Fibroblast of villous mesenchyme (primary cell): ENCODE measurements around the gene PRICKLE2. TPM values are rescaled to one million over a fixed set of nuclear protein-coding genes. Genes with fewer than 3 reads are reported as not detected.

Experiments
- DNase-seq: peaks from one replicate; pipeline ENCODE4 v3.0.0-alpha.2; 2010; ENCODE audit warnings: low read depth
- H3K4me3 ChIP-seq: 2 replicates; pipeline ENCODE4 v1.5.1; 2011; ENCODE audit warnings: low read depth, mild to moderate bottlenecking, low read length
- total RNA-seq: library from RNA; depleted of rRNA; stranded (reverse); fragments of >200 nt; gene quantifications from 2 replicates; pipeline ENCODE4 v1.2.3, GENCODE V29; 2012
- TF ChIP-seq, protein P1 (sequence below): IDR thresholded peaks from 2 replicates; pipeline ENCODE4 v1.5.1; 2012; ENCODE audit warnings: low read depth, mild to moderate bottlenecking, low read length; ENCODE audit not compliant: insufficient read depth

PRICKLE2 gene
- total RNA-seq, 1 donor, result 36.3 TPM

GRCh38 chr3:64220161-64220914, 4.9 kb downstream of the PRICKLE2 start:
- TF ChIP-seq, protein P1, sequence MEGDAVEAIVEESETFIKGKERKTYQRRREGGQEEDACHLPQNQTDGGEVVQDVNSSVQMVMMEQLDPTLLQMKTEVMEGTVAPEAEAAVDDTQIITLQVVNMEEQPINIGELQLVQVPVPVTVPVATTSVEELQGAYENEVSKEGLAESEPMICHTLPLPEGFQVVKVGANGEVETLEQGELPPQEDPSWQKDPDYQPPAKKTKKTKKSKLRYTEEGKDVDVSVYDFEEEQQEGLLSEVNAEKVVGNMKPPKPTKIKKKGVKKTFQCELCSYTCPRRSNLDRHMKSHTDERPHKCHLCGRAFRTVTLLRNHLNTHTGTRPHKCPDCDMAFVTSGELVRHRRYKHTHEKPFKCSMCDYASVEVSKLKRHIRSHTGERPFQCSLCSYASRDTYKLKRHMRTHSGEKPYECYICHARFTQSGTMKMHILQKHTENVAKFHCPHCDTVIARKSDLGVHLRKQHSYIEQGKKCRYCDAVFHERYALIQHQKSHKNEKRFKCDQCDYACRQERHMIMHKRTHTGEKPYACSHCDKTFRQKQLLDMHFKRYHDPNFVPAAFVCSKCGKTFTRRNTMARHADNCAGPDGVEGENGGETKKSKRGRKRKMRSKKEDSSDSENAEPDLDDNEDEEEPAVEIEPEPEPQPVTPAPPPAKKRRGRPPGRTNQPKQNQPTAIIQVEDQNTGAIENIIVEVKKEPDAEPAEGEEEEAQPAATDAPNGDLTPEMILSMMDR, result no peak
- DNase-seq, result peak; percentile 71
- peak overlapping the region; percentile 65 for H3K4me3 ChIP-seq

GRCh38 chr3:64218746-64219145, 6.5 kb downstream of the PRICKLE2 start:
- TF ChIP-seq, protein P1, result no peak
- H3K4me3 ChIP-seq, result no peak overlapping the region
- no peak for DNase-seq

GRCh38 chr3:64218329-64218728, 6.9 kb downstream of the PRICKLE2 start:
- DNase-seq, result no peak
- TF ChIP-seq, protein P1, result no peak
- no peak overlapping the region for H3K4me3 ChIP-seq

GRCh38 chr3:64216274-64217147, 8.8 kb downstream of the PRICKLE2 start:
- no peak overlapping the region for H3K4me3 ChIP-seq
- TF ChIP-seq, protein P1, result no peak
- peak; percentile 58 for DNase-seq

- TF ChIP-seq, protein P1, result no peak
- no peak overlapping the region for H3K4me3 ChIP-seq
- no peak for DNase-seq
Measured at GRCh38 chr3:64215559-64215958, 9.7 kb downstream of the PRICKLE2 start.

- TF ChIP-seq, protein P1, result no peak
- DNase-seq, result no peak
- H3K4me3 ChIP-seq, result peak overlapping the region; percentile 47
Measured at GRCh38 chr3:64215103-64215502, 10.2 kb downstream of the PRICKLE2 start.
